Fibroblast of skin of right quadriceps (primary cell): ENCODE data around the gene VAMP7.
"Not testable (repeated sequence)": the region's sequence is repeated elsewhere in the genome, so short reads cannot be mapped to it uniquely, and the experiment has no call there.

Source experiments
- DNase-seq: peaks from one replicate; pipeline ENCODE4 v3.0.0-alpha.2; 2013

VAMP7 gene, protein sequence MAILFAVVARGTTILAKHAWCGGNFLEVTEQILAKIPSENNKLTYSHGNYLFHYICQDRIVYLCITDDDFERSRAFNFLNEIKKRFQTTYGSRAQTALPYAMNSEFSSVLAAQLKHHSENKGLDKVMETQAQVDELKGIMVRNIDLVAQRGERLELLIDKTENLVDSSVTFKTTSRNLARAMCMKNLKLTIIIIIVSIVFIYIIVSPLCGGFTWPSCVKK

DNA sequence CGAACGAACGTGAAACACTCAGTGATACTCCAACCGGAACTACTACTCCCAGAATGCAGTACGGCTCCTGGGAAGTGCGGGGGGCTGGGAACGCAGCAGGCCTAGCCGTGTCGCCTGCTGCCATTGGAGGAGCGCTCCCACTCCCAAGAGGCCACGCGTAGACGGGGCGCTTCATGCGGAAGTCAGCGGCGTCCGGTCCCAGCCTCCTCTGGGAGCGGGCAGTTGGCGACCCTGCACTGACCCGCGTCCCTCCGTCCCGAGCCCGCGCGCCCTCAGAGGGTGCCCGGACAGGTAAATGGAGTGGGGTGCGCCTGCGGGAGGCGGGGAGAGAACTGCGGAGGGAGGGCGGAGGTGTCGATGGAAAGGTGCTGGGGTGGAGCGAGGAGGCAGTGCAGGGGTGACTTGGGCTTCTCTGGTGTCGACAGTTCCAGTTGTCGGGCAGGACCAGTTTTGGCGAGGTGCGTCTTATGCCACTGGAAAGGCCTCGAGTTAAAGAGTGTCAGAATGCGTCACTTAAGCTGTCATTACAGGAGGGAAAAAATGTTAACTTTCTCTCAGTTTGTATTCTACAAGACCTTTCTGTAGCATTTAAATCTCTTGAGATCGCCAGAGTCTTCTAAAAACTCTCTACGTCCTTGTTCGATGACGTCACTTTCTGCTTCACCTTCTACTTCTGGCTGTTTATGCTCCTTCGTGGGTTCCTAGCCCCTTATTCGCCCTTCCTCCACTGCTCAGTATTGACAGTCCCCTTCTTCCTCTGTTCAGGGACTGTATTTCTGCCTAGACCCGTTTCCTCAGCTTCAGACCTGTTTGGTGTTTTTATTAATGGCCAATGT lies at the start of gene VAMP7:
VAMP7 (plus strand) TSS at position 188 of the 836 bp plus-strand sequence. CDS start 8,122 bp downstream, outside the sequence.
- DNase-seq: peak; percentile 81

DNA sequence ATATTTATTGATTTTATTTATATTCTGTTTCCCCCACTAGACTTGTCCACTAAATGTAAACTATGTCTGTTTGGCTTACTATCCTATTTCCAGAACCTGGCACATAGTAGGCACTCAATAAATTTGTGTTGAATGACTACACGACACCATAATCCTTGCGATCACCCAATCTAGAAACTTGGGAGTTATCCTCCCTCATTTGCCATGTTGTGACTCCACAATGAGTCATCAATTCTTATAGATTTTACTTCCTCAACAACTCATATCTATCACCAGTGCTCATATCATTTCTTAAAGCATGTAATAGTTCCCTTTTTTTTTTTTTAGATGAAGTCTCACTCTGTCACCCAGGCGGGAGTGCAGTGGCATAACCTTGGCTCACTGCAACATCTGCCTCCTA lies 39.9 kb upstream of the VAMP7 start:
- DNase-seq: no peak

DNA sequence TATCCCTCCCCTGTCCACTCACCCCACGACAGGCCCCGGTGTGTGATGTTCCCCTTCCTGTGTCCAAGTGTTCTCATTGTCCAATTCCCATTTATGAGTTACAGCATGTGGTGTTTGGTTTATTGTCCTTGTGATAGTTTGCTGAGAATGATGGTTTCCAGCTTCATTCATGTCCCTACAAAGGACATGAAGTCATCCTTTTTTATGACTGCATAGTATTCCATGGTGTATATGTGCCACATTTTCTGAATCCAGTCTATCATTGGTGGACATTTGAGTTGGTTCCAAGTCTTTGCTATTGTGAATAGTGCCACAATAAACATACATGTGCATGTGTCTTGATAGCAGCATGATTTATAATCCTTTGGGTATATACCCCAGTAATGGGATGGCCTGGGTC lies 29.4 kb upstream of the VAMP7 start:
- DNase-seq: not testable (repeated sequence)

DNA sequence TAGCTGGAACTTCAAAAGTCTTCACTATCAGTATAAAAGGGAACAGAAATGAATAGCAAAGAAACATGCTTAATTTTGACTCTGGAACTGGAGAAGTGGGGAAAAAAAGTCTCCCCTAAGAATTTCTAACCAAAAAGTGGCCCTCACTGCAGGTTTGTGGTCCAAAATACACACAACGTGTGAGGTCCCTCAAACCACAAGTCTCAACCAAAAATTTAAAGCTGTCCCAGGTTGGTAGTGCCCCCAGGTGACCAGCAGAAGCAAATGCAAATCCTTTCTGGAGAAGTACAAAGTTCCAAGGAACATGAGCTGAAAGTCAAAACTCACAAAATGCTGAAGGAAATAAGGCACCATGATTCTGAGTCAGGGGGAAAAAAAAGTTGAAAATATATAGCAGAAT lies 23.6 kb upstream of the VAMP7 start:
- DNase-seq: no peak

DNA sequence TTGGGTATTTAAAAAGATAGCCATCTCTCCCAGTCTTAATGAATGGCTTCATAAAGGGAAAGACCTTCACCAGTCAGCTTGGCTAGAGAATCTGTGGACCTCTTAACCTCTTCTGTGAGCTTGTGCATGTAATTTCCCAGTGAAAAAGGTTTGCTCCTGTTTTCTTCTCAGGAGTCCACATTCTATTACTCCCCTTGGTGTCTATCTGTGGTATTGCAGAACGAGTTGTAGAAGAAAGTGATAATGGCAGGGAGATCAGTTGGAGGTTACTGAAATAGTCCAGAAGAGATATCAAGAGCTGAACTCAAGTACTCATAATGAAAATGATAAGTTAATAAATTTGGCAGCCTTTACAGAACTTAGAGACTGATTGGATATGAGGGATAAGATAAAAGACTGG lies 16.5 kb upstream of the VAMP7 start:
- DNase-seq: no peak

DNA sequence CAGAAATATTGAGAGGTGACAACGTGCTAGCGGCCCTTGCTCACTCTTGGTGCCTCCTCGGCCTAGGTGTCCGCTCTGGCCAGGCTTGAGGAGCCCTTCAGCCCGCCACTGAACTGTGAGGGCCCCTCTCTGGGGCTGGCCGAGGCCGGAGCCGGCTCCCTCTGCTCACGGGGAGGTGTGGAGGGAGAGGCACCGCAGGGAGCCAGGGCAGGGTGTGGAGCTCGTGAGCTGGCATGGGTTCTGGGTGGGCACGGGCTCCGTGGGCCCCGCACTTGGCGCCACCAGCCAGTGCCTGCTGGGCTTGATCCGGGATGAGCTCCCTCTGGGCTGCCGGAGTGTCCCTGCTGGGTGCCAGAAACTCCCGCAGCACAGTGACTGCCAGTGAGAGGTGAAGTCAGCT lies 16.0 kb upstream of the VAMP7 start:
- DNase-seq: no peak

DNA sequence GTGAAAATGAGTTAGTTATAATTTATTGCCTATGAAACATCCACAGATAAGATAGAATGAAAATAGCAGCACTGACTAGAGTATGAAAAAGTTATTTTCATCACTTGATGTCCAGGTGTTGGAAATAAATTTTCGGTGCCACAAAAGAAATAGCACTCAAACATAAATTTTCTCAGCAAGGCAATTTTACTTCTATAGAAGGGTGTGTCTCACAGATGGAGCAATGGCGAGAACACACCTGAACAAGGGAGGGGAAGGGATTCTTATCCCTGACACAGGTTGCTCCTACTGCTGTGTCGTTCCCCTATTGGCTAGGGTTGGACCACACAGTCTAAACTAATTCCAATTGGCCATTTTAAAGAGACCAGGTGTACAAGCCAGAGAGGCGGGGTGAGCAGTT lies 13.3 kb upstream of the VAMP7 start:
- no peak for DNase-seq

DNA sequence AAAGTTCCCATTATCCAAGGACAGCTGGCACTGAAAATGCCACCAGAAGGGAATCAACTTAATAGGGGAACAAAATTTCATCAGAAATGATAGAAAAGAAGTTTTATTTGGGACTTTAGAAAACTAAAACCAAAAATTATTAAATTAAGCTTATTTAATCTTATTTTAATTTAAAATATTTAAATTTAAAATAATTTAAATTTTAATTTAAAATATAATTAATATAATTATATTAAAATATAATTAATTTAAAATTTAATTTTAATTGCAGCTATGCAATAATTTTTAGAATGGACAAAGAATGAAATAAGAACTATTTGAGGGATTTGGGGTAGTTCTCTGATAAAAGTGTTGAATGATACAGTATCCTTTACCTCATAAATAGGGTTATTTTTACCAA lies 10.2 kb upstream of the VAMP7 start:
- no peak for DNase-seq

DNA sequence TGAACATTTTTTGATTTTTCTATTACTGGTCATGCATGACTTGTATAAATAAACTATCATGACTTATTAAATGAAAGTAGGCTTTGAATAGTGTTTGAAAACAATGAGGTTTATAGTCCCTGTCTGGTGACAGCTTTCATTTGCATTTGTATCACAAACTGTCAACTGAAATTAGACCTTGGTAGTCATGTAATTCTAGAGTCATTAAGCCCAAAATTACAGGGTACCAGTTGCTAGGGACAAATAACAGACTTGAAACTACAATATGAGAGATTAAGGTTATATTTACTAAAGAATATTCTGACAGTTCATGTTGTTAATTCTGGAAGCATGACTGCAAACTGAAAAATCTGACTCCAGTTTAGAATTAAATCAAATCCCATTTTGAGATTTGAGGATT lies 9.2 kb upstream of the VAMP7 start:
- no peak for DNase-seq

DNA sequence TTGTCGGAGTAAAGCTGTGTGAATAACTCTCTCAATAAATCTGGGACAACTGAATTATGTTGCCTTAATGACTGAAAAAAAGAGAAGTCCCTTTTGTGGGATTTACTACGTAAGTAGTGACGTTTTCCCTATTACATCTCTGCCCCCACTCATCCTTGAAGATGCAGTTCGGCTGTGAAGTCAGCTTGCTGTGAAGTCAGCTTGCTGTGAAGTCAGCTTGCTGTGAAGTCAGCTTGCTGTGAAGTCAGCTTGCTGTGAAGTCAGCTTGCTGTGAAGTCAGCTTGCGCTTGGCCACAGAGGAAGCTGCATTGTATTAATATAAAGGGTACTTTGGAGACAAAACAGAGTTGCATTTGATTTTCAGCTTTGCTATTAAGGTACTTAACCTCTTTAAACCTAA lies 8.0 kb upstream of the VAMP7 start:
- no peak for DNase-seq

DNA sequence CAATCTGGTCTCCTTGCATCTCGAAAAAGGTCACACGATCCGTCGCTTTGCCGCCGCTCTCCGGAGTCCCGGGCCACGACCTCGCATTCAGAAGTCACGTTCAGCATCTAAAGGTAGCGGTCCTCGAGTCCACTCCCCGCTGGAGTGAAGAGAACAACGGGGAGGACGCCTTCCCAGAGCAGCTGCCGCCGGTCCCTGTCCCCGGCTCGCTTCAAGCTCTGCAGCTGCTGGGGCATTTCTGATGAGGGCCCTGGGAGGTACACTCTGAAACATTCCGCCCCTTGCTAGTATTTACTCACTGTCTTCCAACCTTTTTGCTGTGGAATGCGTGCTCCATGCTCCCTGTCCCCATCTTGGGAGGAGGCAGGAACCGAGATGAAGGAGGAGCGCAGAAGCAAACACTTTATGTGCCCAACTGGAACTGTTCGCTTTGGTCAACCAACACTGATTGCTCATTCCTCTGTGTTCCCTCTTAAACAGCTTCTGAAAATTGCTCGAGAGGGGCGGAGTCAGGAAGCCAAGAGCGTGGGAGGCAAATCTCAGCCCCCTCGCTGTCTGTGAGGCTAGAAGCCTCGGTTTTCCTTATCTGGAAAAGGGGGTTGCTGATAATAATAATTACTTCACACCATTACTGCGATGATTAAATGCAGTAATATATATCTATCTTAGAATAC lies 6.4 kb upstream of the VAMP7 start:
- DNase-seq: no peak

DNA sequence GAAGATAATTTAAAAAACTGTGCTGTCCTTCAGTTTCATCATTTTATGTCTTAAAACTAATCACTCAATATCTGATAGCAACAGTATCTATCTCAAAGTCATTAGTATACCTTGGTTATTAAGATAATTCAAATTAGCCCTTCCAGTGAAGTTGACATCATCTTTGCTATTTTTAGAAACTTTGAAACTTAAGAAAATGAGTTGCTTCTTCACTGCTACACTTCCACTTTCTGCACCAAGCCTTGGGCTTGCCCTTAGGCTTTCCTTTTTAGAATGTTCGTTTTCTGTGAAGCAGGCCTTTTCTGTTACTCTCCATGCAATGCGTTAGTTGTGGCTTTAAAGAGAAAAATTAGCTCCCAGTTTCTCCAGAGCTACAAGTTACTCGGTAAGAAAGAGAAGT lies 4.4 kb upstream of the VAMP7 start:
- DNase-seq: no peak

DNA sequence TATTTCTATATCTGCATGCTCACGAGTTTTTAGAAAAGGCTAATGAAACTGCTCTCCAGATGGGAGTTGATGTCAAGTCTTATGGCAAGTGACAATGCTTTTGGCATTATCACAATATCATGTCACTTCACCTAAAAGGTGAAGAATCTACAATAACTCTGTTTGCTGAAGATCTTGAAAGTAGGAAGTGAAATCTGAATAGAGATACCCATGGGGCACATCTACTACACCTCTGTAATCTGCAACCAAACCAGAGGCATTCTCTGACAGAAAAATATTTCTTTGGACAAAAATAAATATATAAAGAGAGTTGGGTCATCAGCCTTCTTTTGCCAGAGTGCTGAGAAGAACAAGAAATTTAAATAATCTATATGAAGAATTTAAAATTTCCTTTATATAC lies 3.9 kb upstream of the VAMP7 start:
- DNase-seq: no peak

DNA sequence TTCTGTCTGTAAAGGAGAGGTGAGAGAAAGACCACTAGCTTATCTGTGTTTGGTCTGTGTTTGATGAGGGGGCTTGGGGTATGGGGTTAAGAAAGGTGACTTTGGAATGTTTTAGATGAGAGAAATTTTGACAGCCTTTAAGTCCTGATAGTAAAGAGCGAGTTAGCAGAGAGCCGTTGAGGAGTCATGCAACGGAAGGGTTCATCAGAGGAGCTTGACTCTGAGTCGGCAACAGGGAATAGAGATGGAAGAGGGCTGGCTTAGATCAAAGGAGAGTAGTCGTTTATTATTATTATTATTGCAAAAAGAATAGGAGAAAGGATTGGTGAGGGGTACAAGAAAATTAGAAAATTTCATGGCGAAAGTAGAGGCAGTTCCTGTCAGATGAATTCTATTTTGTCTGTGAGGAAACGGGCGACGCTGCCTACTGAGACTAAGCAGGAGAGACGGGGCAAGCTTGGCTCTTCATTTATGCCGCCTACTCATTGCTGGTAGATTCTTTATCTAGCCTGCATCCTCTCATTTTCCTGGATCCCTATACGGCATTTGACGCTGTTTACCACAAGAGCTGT lies 473 bp upstream of the VAMP7 start:
- no peak for DNase-seq

DNA sequence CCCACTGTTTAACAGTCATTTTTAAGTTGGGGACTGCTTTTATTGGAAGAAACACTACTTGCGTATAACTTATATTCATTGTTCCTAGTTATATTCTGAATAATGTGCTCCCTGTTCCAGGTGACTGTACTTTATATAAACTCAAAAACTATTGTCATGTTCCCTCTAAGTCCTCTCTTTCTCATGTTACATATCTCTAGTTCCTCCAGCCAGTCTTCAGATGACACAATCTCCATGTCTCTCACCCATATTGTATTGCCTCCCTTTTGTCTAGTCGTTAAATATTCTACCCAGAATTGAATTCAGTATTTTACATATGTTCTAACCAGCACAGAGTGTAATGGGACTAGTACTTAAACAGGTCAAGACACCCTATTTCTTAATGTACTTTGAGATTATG lies 5.3 kb downstream of the VAMP7 start:
- DNase-seq: no peak

DNA sequence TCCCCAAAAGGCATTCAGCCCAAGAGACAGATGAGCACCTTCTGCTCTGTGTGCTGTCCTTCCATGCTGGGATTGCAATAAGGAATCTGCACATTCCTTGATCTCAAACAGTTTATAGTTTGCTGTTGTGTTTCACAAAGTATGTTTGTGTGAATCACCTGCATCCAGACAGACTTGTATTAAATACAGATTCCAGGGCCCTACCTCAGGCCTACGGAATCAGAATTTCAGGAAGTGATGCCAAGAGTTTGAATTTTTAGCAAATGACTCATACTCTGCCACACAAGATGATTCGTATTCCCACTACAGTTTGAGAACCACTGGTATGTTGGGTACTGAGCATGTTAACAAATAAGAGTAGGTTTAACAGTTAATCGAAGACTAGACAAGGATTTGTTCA lies 7.0 kb downstream of the VAMP7 start:
- DNase-seq: peak; percentile 77

DNA sequence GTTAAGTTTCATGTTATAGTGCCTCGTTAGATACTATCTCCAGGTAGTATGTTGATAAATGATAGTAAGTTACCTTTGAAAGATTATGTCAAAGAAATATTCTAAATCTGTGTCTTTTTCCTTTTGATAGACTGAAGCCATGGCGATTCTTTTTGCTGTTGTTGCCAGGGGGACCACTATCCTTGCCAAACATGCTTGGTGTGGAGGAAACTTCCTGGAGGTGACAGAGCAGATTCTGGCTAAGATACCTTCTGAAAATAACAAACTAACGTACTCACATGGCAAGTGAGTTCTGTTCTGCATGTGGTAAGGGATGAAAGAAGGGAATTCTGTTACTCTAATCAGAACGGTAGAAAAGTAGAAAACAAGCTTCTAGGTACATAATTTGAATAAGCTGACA lies 8.2 kb downstream of the VAMP7 start:
- no peak for DNase-seq

DNA sequence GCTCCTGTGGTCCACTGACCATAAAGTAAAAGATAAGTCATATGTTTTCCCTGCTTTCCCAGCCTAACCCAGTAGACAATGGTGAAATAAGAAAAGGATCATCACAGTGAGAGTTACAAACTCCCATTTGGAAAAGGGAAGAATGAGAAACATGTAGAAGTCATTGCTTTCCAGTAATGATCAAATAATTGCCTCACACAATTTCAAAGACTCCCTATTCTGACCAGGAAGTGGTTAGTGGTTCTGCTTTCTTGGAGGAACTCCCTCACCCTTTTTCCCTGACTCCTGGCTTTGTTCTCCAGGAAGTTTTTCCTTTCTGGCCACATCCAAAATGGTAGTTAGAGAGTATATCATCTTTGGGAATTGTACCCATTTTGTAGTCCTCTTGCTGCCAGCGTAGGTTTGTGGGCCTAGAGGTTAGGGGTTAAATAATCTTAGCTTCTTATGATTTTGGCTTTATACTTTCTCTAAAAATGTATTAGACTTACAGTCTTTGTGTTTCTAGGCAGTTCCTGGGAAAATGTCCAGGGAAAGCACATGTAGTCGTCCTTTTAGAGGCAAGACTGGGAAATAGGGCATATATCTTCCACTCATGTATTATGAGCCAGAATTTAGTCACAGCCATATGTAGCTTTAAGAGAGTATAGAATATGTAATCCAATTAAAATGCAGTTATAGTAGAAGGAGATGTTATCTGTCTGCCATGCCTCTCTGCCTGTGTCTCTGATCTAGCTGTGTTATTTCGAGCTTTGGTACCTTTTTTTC lies 10.5 kb downstream of the VAMP7 start:
- no peak for DNase-seq

DNA sequence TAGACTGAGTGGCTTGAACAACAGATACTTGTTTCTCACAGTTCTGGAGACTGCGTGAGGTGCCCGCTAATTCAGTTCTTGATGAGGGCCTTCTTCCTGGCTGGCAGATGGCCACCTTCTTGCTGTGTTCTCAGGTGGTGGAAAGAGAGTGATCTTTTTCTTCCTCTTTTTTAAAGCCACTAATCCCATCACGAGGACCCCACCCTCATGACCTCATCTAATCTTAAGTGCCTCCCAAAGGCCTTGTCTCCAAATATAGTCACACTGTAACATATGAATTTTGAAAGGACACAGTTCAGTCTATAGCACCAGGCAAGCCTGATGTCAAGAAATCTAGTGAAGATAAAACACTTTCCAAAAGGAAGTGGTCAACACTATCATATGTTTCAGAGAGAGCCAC lies 12.4 kb downstream of the VAMP7 start:
- no peak for DNase-seq

DNA sequence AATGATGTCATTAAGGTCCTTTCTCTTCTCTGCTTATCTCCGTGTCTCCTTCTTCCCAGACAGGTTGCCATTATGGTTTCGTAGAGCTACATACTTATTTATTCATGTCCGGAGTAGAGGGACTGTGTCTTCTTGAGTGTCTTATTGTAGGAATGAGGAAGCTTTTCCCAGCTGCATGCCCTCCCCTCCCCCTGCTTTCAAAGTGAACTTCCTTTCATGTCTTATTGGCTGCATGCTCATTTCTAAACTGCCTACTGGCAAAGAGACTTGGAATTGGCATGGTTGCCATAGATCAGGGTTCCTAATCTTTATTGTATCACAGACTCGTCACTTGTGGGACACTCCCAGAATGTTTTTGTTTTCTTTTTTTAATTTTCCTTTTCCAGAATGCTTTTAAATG lies 15.4 kb downstream of the VAMP7 start:
- DNase-seq: no peak

DNA sequence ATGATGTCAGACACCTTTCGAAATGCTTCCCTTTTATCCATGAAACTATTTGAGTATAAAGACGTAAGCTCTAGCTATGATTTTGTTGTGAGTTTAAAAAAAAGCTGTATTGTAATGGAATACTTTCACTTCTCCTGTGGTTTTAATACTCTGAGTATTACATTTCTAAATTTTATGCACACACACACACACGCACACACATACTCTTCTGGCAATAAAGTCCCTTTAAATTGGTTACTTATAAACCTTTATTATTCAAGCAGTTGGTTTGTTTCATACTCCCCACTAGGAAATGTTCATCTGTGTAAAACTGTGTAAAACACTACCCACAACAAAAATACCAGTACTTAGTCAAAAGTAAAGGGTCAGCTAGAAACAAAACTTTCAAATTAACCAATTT lies 18.2 kb downstream of the VAMP7 start:
- DNase-seq: no peak

DNA sequence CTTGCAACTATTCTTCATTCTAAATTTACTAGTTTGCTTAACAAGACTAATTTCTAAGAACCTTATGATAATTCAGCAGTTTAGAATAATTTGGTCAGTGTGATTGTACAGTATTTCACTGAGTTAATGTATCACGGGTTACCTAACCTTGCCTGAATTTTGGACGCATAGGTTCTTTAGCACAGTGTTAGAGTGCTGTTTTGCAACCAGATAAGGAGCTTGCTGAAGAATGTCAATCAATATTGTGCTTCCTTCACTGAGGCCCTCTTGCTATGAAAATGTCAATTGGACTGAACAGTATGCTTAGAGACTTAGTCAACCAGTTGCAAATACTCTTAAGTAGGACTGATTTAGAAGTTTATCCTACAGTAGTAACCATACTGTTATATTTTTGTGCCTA lies 19.6 kb downstream of the VAMP7 start:
- DNase-seq: no peak

DNA sequence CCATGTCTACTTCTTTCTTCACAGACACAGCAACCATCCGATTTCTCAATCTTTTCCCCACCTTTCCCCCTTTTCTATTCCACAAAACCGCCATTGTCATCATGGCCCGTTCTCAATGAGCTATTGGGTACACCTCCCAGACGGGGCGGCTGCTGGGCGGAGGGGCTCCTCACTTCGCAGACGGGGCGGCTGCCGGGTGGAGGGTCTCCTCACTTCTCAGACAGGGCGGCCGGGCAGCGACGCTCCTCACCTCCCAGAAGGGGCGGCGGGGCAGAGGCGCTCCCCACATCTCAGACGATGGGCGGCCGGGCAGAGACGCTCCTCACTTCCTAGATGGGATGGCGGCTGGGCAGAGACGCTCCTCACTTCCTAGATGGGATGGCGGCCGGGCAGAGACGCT lies 26.5 kb downstream of the VAMP7 start:
- DNase-seq: not testable (repeated sequence)
